Heart left ventricle (tissue), 16 donors: ENCODE results near the gene PIGW. TPM values are rescaled to one million over a fixed set of nuclear protein-coding genes. Genes with fewer than 3 reads are reported as not detected.

Experiments used
- ATAC-seq, 4 donors: fragments of 200-7000 bp; cut with Tn5 transposase; one replicate each; pipeline ENCODE4 v1.9.1; 2020 to 2022; ENCODE audit warnings: moderate library complexity in 4 of 4, mild to moderate bottlenecking in 3 of 4, moderate number of reproducible peaks in 1 of 4
- DNase-seq, 5 donors: peaks; one replicate each; pipeline ENCODE4 v3.0.0-alpha.2; 2020
- H3K27ac ChIP-seq, 12 donors: fragments of 200-600 bp; sonication (generic) in 4 of 12; one replicate each; pipeline versions ENCODE4 v1.5.0 to v1.8.0; 2016 to 2022; ENCODE audit warnings: mild to moderate bottlenecking in 2 of 12
- H3K27me3 ChIP-seq, 9 donors: fragments of 200-600 bp; sonication (generic) in 2 of 9; one replicate each; pipeline versions ENCODE4 v1.5.1 to v1.8.0; 2016 to 2022; ENCODE audit warnings: mild to moderate bottlenecking in 3 of 9
- H3K36me3 ChIP-seq, 9 donors: fragments of 200-600 bp; sonication (generic) in 2 of 9; one replicate each; pipeline versions ENCODE4 v1.5.0 to v1.8.0; 2018 to 2022; ENCODE audit warnings: mild to moderate bottlenecking in 2 of 9
- H3K4me1 ChIP-seq, 12 donors: fragments of 200-600 bp; sonication (generic) in 4 of 12; one replicate each; pipeline versions ENCODE4 v1.5.0 to v1.8.0; 2016 to 2022; ENCODE audit warnings: mild to moderate bottlenecking in 3 of 12
- H3K4me3 ChIP-seq, 12 donors: fragments of 200-600 bp; sonication (generic) in 4 of 12; one replicate each; pipeline versions ENCODE4 v1.5.0 to v1.8.0; 2017 to 2022; ENCODE audit warnings: mild to moderate bottlenecking in 9 of 12, moderate library complexity in 4 of 12
- H3K9me3 ChIP-seq, 12 donors: fragments of 200-600 bp; sonication (generic) in 4 of 12; one replicate each; pipeline versions ENCODE4 v1.5.0 to v1.8.0; 2016 to 2022; ENCODE audit warnings: mild to moderate bottlenecking in 1 of 12
- POLR2A ChIP-seq, 2 donors: fragments of 450-650 bp; IDR thresholded peaks; one replicate each; pipeline ENCODE4 v1.6.1; 2017; ENCODE audit warnings: antibody characterized with exemption in 2 of 2, mild to moderate bottlenecking in 2 of 2, moderate library complexity in 2 of 2
- WGBS, 4 donors: extraction: QIAGEN DNeasy Blood & Tissue Kit in 2 of 4; methylation state at CpG; one replicate each; pipeline versions ENCODE4 v1.1.5 to v1.1.7; 2013 to 2018; 5-methylcytosine and 5-hydroxymethylcytosine counted together
- intact Hi-C, 10 donors: fragments of 100-400 bp; cut with DNase I; formaldehyde crosslinking; loops; one replicate each; pipeline versions ENCODE4 v1.11.1 to v1.14.2; 2022
- polyA plus RNA-seq, 2 donors: library from polyadenylated mRNA; stranded (reverse); fragments of 200-250 nt; gene quantifications; one replicate each; pipeline ENCODE4 v1.2.3, GENCODE V29; 2013
- total RNA-seq, 9 donors: library from RNA; depleted of rRNA in 2 of 9; stranded (reverse); fragments of >200 nt in 2 of 9; fragmentation: NEBNext Ultra II Directional in 3 of 9; extraction: Animal tissue kit (Norgen Biotek cat#: 25700) in 3 of 9; gene quantifications; one replicate each; pipeline versions ENCODE4 v1.1.0 to v1.2.4, GENCODE V29; 2016 to 2023
- TF ChIP-seq, protein P1 (sequence below), 12 donors: fragments of 200-600 bp; sonication (generic) in 4 of 12; IDR thresholded peaks; one replicate each; pipeline versions ENCODE4 v1.5.0 to v1.8.0; 2018 to 2022; ENCODE audit warnings: antibody characterized with exemption in 12 of 12, mild to moderate bottlenecking in 5 of 12
- donor health status: ischemic (EF 13 %, LVEDD 7.1; RV severe dilation, severe dysfunction).
- donor health status: healthy with polysubstance abuse.
- donor health status: DM: no; HTN: yes; CAD: no.
- donor health status: DM: no; HTN: no; CAD: no.
- donor health status: ischemic (EF 25% LVEDD 6.9; RV normal size, moderate dysfunction).
- donor health status: ischemic (EF 25% LVEDD 5.7; RV mildly dilated, moderate dysfunction).
- donor health status: healthy.
- donor health status: DM: yes; HTN: yes; CAD: no.
- donor health status: ischemic (EF 35%, LVEDD 5.7; RV mildly dilated, moderate dysfunction).
- donor health status: nonischemic (EF 11% LVEDD 7.7; RV severe dilation, severe dysfunction).
- donor health status: DM: yes; HTN: yes; CAD: no.
- donor health status: PGD.
- donor health status: ischemic (EF 29% LVEDD 5.4; RV normal size, mild dysfunction).
- donor health status: nonischemic (EF 23%, LVEDD 6.1; RV moderate dilation, normal function).

PIGW gene
- total and polyA plus RNA-seq, 11 donors = 2.1 to 8.9 (median 5.7) TPM

DNA sequence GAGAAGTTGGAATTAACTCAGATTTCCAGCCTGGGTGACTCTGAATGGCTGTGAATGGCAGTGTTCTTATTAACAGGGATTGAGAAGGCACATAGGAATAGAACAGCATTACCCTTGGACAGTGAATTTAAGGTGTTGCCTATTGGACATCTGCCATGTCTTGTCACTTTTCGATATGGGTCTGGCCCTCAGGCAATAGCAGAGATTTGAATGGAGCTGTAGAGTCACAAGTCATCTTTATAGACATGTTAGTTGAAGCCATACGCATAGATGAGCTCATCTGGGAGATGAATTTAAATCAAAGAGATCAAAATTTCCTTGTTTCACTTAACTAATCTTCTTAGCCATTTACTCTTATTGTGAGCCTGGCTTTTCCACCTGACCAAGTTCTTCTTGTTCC, 42.0 kb downstream of the PIGW start:
- WGBS, 4 donors = 63 to 69% (median 67%) methylated on average over 2 of the region's 2 CpGs
- peaks cover 0 to 9% (median 2%) of the 10 kb centered on the region in 12 donors for H3K4me1 ChIP-seq
- intact Hi-C loops = no loop called here
- TF ChIP-seq, protein P1, sequence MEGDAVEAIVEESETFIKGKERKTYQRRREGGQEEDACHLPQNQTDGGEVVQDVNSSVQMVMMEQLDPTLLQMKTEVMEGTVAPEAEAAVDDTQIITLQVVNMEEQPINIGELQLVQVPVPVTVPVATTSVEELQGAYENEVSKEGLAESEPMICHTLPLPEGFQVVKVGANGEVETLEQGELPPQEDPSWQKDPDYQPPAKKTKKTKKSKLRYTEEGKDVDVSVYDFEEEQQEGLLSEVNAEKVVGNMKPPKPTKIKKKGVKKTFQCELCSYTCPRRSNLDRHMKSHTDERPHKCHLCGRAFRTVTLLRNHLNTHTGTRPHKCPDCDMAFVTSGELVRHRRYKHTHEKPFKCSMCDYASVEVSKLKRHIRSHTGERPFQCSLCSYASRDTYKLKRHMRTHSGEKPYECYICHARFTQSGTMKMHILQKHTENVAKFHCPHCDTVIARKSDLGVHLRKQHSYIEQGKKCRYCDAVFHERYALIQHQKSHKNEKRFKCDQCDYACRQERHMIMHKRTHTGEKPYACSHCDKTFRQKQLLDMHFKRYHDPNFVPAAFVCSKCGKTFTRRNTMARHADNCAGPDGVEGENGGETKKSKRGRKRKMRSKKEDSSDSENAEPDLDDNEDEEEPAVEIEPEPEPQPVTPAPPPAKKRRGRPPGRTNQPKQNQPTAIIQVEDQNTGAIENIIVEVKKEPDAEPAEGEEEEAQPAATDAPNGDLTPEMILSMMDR (IDR thresholded peaks at IDR 0.05) = no peak
- no peak for TF ChIP-seq POLR2A (IDR thresholded peaks at IDR 0.05)
- H3K27me3 ChIP-seq = no peaks in the 10 kb centered on the region
- DNase-seq (no peak), ATAC-seq (peak in 1 of 4 donors; percentile 14)
- H3K27ac ChIP-seq = no peak overlapping the region
- H3K9me3 ChIP-seq = no peaks in the 10 kb centered on the region
- H3K36me3 ChIP-seq = peaks cover 0 to 92% (median 72%) of the 10 kb centered on the region in 9 donors
- no peak overlapping the region for H3K4me3 ChIP-seq

DNA sequence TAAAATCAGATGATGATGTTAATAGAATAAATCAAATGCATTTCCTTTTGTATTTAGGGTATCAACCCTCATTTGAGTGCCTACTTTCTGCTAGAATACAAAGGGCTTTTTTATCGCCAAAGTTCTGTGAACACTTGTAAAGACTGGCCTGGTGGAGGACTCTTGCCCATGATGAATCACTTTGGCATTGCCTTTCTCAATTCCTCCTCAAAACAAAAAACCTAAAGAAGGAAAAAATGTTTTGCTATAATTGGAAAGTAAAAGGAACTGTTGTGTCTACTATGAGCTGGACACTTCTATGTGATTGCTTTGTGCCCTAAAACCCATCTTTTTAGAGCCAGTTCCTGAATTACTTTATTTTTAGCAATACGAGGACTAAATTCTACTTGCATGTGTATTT, 43.9 kb downstream of the PIGW start:
- DNase-seq (no peak), ATAC-seq (no peak)
- Histone ChIP-seq H3K4me3 (no peak overlapping the region), H3K27me3 (no peaks in the 10 kb centered on the region), H3K27ac (no peak overlapping the region), H3K9me3 (no peaks in the 10 kb centered on the region), H3K4me1 (peaks cover 0 to 9% (median 2%) of the 10 kb centered on the region in 12 donors), H3K36me3 (peaks cover 0 to 92% (median 75%) of the 10 kb centered on the region in 9 donors)
- intact Hi-C loops = no loop called here
- no peak for TF ChIP-seq POLR2A (IDR thresholded peaks at IDR 0.05)
- TF ChIP-seq, protein P1 (IDR thresholded peaks at IDR 0.05) = no peak
- 88 to 94% (median 90%) methylated on average over 2 of the region's 2 CpGs for WGBS, 4 donors

DNA sequence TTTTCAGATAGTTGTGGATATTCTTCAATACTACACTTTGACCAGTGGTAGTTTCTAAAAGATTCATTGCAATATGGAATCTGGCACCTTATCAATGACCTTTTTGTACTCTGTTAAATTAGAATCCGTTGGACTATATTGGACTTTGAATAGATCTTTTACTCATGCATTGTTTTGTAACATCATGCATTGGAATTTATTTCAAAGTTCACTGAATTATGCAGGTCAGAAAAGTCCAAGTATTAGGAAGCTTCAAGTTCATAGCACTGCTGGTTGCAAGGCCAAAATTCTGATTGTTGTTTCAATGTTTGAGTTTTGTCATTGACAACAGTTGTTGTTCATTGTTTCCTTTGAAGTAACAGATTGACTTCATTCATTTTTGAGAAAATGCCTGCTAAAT, 49.0 kb downstream of the PIGW start:
- no peak for TF ChIP-seq POLR2A (IDR thresholded peaks at IDR 0.05)
- TF ChIP-seq, protein P1 (IDR thresholded peaks at IDR 0.05) = no peak
- H3K36me3 ChIP-seq = peaks cover 0 to 100% (median 99%) of the 10 kb centered on the region in 9 donors
- ATAC-seq = no peak

DNA sequence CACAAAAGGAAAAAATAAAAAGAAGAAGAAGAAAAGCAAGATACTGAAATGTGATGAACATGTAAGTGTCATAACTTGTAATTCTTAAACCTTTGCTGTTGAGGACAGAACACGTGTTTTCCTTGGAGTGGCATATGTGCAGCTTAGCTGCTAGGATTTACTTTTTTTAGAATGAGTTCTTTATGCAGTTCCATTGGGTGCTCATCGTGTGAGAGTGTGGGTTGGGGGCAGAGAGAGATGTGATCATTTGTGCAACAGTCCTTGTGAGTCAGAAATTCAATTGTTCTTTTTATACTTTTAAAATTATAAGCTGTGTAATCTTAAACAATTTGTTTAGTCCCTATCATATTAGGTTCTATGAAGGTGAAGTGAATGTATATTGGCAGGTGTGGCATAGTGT, 51.4 kb downstream of the PIGW start:
- H3K4me3 ChIP-seq = no peak overlapping the region
- 88 to 96% (median 95%) methylated on average over 2 of the region's 2 CpGs for WGBS, 4 donors
- H3K27me3 ChIP-seq = no peaks in the 10 kb centered on the region
- DNase-seq (no peak), ATAC-seq (no peak)
- H3K36me3 ChIP-seq = peaks cover 0 to 94% (median 92%) of the 10 kb centered on the region in 9 donors
- H3K27ac ChIP-seq = no peak overlapping the region
- no peaks in the 10 kb centered on the region for H3K9me3 ChIP-seq
- intact Hi-C loops = loop anchor here in 2 of 10 donors (2.0 to 5.0 kb wide), 2 partner anchors 35 to 39 kb away; no protein-coding TSS in a partner anchor
- TF ChIP-seq, protein P1 (IDR thresholded peaks at IDR 0.05) = no peak
- TF ChIP-seq POLR2A (IDR thresholded peaks at IDR 0.05) = no peak
- peaks cover 0 to 6% (median 2%) of the 10 kb centered on the region in 12 donors for H3K4me1 ChIP-seq

More for the DNA sequence above, 49.0 kb downstream of the PIGW start:
- Histone ChIP-seq H3K27me3 (no peaks in the 10 kb centered on the region), H3K27ac (no peak overlapping the region), H3K4me3 (no peak overlapping the region), H3K9me3 (no peaks in the 10 kb centered on the region), H3K4me1 (no peaks in the 10 kb centered on the region)
- no peak for DNase-seq
- intact Hi-C loops = no loop called here
- 67 to 79% (median 74%) methylated on average over 1 of the region's 1 CpG for whole genome bisulfite sequencing, 4 donors

Other genes starting within 250 kb of the PIGW start
- gene TBC1D3G, start 211.1 kb upstream of the PIGW start, total RNA-seq = not detected
- gene TBC1D3G, start 211.1 kb upstream of the PIGW start, polyA plus RNA-seq = 1 to 10 TPM in 1 of 2 donors, not detected in 1; 3.2 TPM
- gene TBC1D3H, start 146.6 kb upstream of the PIGW start, total RNA-seq = 1 to 10 TPM in 1 of 9 donors, not detected in 8; 1.1 TPM
- not detected for gene TBC1D3H, start 146.6 kb upstream of the PIGW start, polyA plus RNA-seq
- gene ZNHIT3, start 48.3 kb upstream of the PIGW start, total RNA-seq = 10 to 100 TPM; 14.8 to 28.5 (median 23.1) TPM
- gene ZNHIT3, start 48.3 kb upstream of the PIGW start, polyA plus RNA-seq = 10 to 100 TPM; 22.7 to 41.2 TPM
- gene MYO19, start 119 bp upstream of the PIGW start, total RNA-seq = 10 to 100 TPM in 6 of 9 donors, 1 to 10 TPM in 3; 5.8 to 32.7 (median 11.6) TPM
- 10 to 100 TPM; 14.0 to 21.1 TPM for gene MYO19, start 119 bp upstream of the PIGW start, polyA plus RNA-seq
- 10 to 100 TPM; 27.4 to 62.9 (median 40.8) TPM for gene GGNBP2, start 9.9 kb downstream of the PIGW start, total RNA-seq
- 10 to 100 TPM; 32.0 to 34.3 TPM for gene GGNBP2, start 9.9 kb downstream of the PIGW start, polyA plus RNA-seq
- 10 to 100 TPM; 11.0 to 22.2 (median 13.5) TPM for gene DHRS11, start 56.9 kb downstream of the PIGW start, total RNA-seq
- 10 to 100 TPM; 12.4 to 15.8 TPM for gene DHRS11, start 56.9 kb downstream of the PIGW start, polyA plus RNA-seq
- 10 to 100 TPM in 1 of 9 donors, 1 to 10 TPM in 8; 4.0 to 12.4 (median 7.2) TPM for gene MRM1, start 66.6 kb downstream of the PIGW start, total RNA-seq
- 10 to 100 TPM in 1 of 2 donors, 1 to 10 TPM in 1; 7.7 to 12.6 TPM for gene MRM1, start 66.6 kb downstream of the PIGW start, polyA plus RNA-seq